Fibroblast of skin of back (primary cell): ENCODE results near the gene PLPPR2.
A peak's percentile ranks its signal among the peaks of the same experiment; 100 is the strongest.
"Not testable (repeated sequence)": the region's sequence is repeated elsewhere in the genome, so short reads cannot be mapped to it uniquely, and the experiment has no call there.

ENCODE experiments used
- DNase-seq: peaks from one replicate; pipeline ENCODE4 v3.0.0-alpha.2; 2013

The PLPPR2 gene

DNA sequence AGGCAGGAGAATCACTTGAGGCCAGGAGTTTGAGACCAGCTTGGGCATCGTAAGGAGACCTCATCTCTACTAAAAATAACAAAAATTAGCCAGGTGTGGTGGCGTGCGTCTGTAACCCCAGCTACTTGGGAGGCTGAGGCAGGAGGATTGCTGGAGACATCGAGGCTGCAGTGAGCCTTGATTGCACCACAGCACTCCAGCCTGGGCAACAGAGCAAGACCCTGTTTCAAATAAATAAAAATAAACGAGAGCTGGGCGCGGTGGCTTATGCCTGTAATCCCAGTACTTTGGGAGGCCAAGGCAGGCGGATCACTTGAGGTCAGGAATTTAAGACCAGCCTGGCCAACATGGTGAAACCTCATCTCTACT lies 15.1 kb upstream of the PLPPR2 start:
- not testable (repeated sequence) for DNase-seq

DNA sequence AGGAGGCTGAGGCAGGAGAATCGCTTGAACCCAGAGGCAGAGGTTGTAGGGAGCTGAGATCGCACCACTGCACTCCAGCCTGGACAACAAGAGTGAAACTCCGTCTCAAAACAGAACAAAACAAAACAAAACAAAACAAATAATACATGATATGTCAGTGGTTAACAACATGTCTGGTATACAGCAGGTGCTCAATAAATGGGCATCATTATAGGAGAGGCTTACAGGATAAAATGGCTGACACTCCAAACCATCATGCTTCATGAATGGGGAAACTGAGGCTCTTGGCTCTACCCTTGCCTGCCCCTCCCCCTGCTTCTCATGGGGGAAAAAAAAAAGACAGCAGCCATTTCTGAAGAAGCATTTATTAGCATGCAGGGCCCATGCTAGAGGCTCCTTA lies 12.8 kb upstream of the PLPPR2 start:
- no peak for DNase-seq

DNA sequence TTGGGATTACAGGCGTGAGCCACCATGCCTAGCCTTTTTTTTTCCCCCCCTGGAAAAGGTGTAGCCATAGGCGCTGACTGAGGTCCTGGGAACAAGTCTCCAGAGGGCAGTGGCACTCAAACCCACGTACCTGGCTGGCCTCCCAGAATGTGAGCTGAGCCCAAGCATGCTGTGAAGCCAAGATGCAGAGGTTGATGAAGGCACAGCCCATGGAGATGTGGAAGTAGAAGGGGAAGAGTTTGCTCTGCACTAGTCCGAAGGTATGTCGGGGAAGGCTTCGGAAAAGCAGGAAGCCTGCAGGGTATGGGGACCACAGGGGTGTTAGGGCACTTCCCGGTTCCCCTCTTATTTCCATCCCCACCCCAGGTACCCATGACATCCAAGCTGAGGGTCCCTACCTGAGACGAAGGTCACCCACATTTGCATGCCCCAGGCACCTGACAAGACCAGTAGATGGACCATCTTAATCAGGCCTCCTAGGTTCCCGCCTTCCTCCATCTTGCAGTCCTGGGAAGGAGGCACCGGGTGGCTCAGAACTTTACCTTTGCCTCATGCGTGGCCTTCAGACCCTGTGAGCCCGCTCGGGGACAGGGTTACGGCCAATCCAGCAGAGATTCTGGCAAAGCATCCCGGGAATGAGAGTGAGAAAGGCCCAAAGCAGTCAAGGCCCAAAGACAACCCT lies 10.0 kb upstream of the PLPPR2 start:
- no peak for DNase-seq

DNA sequence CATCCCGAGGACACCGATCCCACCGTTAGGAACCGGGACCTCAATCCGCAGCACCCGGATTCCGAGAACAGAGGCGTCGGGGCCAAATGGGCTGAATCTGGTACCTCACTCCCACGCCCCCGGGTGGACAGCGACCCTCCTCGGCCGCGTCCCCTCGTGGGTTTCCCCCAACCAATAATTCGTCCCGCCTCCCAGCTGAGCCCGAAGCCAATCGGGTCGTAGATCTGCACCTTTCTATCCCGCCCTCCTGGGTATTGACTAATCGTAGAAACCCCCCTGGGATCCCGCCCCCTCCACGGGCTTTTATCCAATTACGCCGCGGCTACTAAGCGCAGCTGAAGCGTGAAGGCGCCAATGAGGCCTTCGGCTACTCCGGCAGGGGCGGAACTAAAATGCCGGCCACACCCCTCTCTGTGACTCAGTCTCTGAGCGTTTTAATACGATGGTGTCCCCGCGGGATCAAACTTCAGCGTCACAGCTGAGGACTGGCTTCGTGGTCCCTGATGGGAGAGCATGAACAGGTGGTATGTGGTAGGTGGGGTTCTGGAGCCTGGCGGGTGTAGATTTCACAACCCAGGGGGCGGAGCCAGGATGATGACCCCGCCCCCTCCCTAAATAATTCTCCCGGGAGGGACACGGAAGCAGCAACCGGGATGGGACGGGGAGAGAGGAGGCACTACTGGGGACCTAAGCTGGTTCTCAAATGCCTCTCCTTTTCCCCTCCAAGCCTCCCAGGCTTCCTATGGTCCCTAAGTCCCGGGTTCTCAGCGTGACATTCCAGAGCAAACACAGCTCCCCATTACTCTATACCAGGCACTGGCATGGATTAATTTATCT lies 8.9 kb upstream of the PLPPR2 start, which contains the start of the genes CCDC159 and TMEM205:
Gene CCDC159 (plus strand): TSS at position 416 of the 837 bp plus-strand sequence. CDS start 88 bp downstream, at position 504.
Gene TMEM205 (minus strand): TSS at position 165 of the 837 bp plus-strand sequence. CDS start 649 bp downstream, outside the sequence.
- DNase-seq: peak; percentile 99

DNA sequence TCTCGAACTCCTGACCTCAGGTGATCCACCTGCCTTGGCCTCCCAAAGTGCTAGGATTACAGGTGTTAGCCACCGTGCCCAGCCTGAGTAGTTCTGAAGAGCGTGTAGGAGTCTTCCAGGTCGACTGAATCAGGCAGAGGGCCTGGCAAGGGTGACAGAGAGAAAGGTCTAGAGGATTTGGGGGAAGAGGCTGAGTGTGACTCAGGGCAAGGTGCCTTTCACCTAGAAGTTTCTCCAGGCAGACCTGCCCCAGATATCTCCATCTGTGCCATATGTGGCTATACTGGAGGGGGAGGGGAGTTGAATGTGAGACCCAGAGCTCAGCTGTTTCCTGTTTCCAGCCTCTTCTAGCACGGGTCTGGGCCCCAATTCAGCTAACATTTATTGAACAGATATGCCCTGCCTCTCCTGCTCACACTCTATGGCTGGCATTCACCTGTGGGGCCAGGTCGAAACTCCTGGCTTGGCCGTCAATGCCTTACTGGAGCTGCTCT lies 7.6 kb upstream of the PLPPR2 start:
- no peak for DNase-seq

DNA sequence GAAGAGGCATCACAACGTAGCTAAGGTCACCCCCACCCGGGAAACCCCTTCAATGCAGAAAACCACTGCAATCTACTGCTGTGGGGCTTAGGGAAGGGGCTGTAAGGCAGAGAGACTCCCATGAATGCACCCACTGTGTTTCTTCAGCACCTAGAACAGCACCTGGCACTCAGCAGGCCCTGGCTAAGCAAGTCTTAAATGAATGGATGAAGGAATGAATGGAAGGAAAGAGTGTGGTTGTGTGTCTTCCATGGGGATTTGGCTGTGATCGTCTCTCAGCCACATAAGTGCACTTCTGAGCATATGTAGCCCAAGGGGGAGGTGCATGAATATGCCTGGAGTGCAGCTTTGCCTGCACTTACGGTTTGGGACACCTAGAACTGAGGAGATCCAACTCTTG lies 6.1 kb upstream of the PLPPR2 start:
- no peak for DNase-seq

DNA sequence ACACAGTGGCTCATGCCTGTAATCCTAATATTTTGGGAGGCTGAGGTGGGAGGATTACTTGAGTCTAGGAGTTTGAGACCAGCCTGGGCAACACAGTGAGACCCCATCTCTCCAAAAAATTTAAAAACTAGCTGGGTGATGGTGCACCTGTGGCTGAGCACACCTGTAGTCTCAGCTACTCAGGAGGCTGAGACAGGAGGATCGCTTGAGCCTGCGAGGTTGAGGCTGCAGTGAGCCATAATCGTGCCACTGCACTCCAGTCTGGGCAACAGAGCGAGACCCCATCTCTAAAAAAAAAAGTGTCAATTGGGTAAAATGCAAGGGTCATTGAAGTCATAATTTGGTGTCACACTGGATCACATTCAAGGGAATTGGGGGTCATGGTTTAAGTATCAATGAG lies 1.1 kb upstream of the PLPPR2 start:
- not testable (repeated sequence) for DNase-seq

DNA sequence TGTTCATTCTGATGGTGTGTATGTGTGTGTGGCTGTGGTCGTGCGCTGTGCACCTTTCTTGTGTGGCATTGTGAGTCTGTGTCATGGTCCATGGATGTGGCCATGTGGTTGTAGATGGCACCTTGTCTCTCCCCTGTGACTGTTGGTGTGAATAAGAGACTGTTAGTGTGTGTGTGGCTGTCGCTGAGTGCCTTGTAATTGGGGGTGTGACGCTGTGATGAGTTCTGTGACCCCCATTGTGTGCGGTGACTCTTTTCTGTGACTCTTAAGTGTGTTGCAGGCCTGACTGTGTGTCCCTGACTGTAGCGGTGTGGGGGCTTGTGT lies 804 bp downstream of the PLPPR2 start:
- DNase-seq: no peak

DNA sequence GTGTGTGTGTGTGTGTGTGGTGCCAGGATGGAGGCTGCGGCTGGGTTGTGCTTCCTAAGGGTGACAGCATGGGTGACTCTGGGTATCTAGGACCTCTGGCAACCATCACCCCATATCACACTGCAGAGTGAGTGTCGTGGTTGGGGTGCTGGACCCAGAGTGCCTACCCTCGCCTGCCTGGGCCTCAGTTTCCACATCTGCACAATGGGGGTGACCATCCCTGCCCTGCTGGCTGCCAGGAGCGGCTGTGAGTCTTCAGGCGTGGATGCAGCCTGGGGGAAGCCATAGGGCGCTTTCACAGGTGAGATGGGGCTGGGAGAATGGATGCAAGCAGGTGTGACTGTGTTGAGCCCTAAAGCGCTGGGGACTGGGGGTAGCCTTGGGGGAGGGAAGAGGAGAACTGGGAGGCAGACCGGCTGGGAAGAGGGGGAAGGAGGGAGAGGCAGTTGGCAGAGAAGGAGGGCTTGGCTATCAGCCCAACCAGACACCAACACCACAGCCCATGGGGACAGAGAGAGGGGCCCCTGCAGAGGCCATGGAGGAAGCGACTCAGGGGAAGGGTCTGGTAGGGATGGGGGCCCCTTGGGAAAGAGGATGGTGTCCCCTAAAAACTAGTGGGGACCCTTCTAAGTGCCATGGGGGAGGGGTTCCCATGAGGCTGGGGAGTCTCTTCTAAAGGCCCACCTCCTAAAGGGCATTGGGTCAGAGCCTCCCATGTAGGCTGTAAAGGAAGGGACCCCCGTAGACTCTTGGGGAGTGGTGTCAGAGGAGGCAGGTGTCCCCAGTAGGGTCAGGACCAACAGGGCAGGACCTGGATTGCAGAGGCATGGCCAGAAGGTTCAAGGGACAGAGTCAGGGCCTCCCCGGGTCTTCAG lies 1.7 kb downstream of the PLPPR2 start:
- DNase-seq: no peak

DNA sequence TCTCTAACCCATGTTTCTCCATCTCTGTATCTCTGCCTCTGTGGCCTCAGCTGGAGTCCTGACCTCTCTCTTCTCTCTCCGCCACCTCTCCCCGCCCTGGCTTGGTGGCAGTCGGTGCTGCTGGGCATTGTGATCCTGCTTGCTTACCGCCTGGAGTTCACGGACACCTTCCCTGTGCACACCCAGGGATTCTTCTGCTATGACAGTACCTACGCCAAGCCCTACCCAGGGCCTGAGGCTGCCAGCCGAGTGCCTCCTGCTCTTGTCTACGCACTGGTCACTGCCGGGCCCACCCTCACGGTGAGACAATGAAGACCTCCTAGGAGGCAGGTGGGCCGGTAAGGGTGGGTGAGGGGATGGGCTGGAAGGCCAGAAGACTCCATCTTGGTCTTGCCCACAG lies 4.2 kb downstream of the PLPPR2 start:
- DNase-seq: no peak

DNA sequence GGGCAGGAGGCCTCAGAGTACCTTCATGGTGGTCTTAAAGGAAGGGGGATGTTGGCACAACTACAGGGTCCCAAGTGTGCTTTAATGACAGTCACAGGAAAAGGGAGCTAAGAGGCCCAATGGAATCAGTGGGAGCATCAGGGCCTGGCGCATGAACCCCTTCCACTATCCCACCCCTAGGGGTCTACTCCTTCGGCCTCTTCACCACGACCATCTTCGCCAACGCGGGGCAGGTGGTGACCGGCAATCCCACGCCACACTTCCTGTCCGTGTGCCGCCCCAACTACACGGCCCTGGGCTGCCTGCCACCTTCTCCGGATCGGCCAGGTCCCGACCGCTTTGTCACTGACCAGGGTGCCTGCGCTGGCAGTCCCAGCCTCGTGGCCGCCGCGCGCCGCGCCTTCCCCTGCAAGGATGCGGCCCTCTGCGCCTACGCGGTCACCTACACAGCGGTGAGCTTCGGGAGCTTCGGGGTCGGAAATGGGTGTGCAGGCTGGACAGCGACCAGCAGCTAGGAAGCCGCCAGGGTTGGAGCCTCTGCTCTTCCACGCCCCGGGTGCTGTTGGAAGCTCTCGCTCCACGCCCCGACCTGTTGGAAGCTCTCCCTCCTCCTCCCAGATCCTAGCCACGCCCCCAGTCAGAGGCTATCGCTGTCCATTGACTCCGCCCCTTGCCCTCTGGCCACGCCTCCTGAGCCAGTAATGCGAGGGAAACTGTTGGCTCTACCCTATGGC lies 6.0 kb downstream of the PLPPR2 start:
- no peak for DNase-seq

DNA sequence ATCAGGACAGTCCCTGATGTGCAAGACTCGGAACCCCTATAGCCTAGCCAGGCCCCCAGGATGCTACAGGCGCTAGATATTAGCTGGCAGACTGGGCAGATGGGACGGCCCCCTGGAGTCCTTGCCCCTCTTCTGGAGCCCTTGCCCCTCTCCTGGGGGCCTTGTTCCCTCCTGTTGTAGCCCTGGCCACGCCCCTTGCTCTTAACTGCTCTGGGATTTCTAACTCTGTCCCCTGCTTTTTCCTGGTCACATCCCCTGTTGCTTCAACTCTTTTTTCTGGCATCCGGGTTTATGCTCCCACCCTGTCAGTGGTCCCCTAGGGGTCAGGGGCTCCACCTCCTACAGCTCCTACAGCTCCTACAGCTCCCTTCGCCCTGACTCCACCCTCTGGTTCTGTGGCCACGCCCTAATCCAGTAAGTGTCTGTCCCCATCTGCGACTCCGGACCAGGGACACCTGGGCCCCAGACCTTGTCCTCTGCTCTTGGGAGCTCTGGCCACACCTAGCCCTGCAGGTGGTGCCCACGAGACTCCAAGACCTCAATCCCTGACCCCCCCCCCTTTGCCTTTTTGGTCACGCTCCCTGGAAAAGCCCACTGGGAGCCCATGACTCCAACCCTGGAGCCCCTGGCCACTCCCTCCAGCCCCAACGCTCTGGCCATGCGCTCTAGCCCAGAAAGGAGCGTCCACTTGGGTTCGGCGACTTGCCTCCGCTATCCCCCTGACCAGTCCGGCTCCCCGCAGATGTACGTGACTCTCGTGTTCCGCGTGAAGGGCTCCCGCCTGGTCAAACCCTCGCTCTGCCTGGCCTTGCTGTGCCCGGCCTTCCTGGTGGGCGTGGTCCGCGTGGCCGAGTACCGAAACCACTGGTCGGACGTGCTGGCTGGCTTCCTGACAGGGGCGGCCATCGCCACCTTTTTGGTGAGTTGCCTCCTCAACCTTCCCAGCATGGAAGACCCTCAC lies 6.8 kb downstream of the PLPPR2 start:
- no peak for DNase-seq

DNA sequence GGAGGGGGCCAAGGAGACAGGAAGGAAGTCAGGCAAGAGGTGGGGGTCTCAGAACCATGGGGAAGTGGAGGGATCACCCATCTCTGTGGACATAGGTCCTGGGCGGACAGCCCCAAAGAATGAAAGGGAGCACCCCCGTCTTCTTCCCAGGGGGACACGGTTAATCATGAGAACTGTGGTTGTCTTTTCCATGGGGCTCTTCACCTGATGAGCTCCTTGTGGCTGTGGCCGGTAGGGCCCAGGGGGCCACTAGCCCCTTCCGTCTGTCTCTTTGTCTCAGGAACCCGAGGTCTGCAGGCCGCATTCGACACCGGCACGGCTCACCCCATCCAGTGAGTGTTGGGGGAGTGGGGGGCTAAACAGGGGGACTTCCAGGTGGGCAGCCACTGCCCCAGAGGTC lies 8.6 kb downstream of the PLPPR2 start:
- DNase-seq: no peak

DNA sequence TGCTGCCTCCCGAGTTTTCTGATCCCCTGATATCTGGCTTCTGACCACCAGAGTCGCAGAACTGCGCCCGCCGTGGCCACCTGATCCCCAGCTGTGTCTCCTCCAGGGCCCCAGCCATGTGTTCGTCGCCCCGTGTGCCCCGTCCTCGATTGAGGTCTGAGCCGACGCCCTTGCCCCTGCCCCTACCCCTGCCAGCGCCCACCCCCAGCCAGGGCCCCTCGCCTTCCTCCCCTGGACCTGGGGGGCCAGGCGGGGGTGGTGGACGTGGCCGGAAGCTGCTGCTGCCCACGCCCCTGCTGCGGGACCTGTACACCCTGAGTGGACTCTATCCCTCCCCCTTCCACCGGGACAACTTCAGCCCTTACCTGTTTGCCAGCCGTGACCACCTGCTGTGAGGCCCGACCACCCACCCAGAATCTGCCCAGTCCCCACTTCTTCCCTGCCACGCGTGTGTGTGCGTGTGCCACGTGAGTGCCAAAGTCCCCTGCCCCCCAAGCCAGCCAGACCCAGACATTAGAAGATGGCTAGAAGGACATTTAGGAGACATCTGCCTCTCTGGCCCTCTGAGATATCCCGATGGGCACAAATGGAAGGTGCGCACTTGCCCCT lies 9.2 kb downstream of the PLPPR2 start:
- no peak for DNase-seq

DNA sequence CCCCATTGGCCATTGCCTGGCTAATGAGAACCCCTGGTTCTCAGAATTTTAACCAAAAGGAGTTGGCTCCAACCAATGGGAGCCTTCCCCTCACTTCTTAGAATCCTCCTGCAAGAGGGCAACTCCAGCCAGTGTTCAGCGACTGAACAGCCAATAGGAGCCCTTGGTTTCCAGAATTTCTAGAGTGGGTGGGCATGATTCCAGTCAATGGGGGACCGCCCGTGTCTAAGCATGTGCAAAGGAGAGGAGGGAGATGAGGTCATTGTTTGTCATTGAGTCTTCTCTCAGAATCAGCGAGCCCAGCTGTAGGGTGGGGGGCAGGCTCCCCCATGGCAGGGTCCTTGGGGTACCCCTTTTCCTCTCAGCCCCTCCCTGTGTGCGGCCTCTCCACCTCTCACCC lies 9.7 kb downstream of the PLPPR2 start:
- DNase-seq: no peak

DNA sequence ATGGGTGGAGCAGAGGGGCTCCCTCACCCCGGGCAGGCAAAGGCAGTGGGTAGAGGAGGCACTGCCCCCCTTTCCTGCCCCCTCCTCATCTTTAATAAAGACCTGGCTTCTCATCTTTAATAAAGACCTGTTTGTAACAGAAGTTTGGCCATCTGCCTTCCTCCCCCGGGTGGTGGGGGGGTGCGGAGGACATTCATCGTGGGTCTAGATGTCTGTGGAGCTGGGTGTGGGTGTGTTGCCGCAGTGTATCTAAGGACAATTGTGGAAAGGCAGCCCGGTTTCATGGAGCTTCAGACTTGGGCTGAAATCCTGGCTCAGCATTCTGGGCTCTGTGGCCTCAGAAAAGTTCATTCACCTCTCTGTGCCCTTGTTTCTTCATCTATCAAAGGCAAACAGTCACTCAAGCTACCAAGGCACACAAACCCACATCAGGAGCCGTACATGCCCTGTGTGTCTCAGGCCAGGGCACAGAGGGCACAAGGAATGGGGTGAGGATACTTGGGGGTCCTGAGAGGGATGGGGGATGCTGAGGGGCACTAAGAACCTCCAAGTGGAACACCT lies 10.4 kb downstream of the PLPPR2 start:
- no peak for DNase-seq

DNA sequence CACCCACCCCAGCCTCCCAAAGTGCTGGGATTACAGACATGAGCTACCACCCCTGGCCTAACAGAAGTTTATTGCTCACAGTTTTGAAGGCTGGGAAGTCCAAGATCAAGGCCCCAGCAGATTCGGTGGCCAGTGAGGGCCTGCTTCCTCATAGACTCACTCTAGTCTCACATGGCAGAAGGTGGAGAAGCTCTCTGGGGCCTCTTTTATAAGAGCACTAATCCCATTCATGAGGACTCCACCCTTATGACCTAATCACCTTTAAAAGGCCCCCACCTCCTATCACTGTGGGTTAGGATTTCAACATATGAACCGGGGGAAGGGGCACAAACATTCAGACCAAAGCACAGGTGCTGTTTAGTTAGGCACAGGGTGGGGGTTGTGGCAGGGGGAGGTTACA lies 12.3 kb downstream of the PLPPR2 start:
- DNase-seq: no peak

DNA sequence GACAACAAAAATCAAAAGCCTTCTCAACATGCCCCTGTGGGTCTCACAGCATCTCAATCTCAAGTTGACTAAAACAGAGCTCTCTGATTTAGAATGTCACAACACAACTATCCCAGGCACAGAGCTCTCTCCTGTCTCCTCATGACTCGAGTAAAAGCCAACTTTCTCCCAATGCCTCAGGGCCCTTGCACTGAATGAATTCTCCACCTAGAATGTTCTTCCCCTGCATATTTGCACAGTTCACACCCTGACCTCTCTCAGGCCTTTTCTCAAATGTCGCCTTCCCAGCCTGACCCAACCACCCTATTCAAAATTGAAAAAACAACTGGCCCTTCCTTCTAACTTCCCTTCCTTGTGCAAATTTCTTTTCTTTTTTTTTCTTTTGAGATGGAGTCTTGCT lies 15.5 kb downstream of the PLPPR2 start:
- DNase-seq: no peak

DNA sequence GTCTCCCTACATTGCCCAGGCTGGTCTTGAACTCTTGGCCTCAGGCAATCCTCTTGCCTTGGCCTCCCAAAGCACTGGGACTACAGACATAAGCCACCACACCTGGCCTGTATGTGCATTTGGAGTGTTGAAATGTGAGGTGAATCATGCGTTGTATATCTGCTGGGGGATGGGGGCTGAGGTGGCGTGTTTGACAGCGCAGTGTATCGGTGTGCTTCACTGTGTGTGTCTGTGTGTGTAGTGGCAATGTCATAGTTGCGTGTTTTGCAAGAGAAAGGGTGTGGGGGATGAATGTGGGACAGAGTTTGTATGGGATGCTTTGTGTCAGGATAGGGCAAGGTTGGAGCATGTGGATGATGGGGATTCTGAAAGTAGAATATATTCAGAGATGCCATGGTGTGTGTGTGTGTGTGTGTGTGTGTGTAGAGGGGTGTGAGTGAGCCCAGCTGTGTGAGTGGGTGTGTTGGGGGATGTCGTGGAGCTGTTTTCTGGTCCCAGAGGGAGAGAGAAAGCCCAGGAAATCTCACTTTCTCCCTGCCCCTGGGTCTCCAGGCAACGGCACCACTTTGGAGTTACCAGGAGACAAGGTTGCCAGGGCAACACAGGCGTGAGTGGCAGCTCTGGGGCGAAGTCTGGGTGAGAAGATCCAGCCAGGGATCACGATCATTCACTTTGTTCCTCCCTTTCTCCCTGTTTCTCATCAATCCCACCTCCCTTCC lies 18.1 kb downstream of the PLPPR2 start:
- DNase-seq: peak; percentile 22
